ENCODE measurements around the gene ENO2. TPM values are rescaled to one million over a fixed set of nuclear protein-coding genes. Genes with fewer than 3 reads are reported as not detected.
"Not testable (repeated sequence)": the region's sequence is repeated elsewhere in the genome, so short reads cannot be mapped to it uniquely, and the experiment has no call there.

The ENO2 gene
- total RNA-seq (9.7 TPM), polyA plus RNA-seq (68.4 TPM)

- no peak for DNase-seq (ENCODE audit: extremely low spot score)
- peak within 1 kb of the TSS; percentile 61 for H3K4me3 ChIP-seq (ENCODE audit: low read depth, low read length)
- under 1% methylated on average over 68 of the region's 68 CpGs for WGBS
- no peaks in the 10 kb centered on the region for H3K4me1 ChIP-seq (ENCODE audit: insufficient read depth)
- H3K36me3 ChIP-seq (ENCODE audit: insufficient read depth), result no peaks in the 10 kb centered on the region
- H3K27ac ChIP-seq (ENCODE audit: low read depth), result peak within 1 kb of the TSS; percentile 66
Observed at GRCh38 chr12:6914246-6914946, at the start of gene ENO2. TSS of gene ENO2 (plus strand) at chr12:6914580. CDS start at chr12:6915833, 1,253 bp downstream.

GRCh38 chr12:6865307-6865706, 49.1 kb upstream of the ENO2 start:
- not testable (repeated sequence) for H3K36me3 ChIP-seq (ENCODE audit: insufficient read depth); H3K27ac ChIP-seq (ENCODE audit: low read depth); H3K4me1 ChIP-seq (ENCODE audit: insufficient read depth); DNase-seq (ENCODE audit: extremely low spot score); H3K4me3 ChIP-seq (ENCODE audit: low read depth, low read length)
- 84% methylated on average over 5 of the region's 5 CpGs for WGBS

GRCh38 chr12:6866163-6866919, 48.0 kb upstream of the ENO2 start:
- 80% methylated on average over 19 of the region's 19 CpGs for WGBS
- Histone ChIP-seq H3K36me3 (ENCODE audit: insufficient read depth) (no peaks in the 10 kb centered on the region), H3K4me1 (ENCODE audit: insufficient read depth) (no peaks in the 10 kb centered on the region), H3K27ac (ENCODE audit: low read depth) (peak overlapping the region; percentile 93), H3K4me3 (ENCODE audit: low read depth, low read length) (peak overlapping the region; percentile 35)
- DNase-seq (ENCODE audit: extremely low spot score), result no peak

- Histone ChIP-seq H3K27ac (ENCODE audit: low read depth) (peak overlapping the region; percentile 93), H3K36me3 (ENCODE audit: insufficient read depth) (no peaks in the 10 kb centered on the region), H3K4me1 (ENCODE audit: insufficient read depth) (no peaks in the 10 kb centered on the region), H3K4me3 (ENCODE audit: low read depth, low read length) (peak overlapping the region; percentile 35)
- no peak for DNase-seq (ENCODE audit: extremely low spot score)
- WGBS, result 2% methylated on average over 33 of the region's 33 CpGs
Observed at GRCh38 chr12:6866920-6867412, 47.4 kb upstream of the ENO2 start.

GRCh38 chr12:6867413-6868210, 46.8 kb upstream of the ENO2 start, which contains the start of gene TPI1:
TSS of gene TPI1 (plus strand) at chr12:6867531. CDS start at chr12:6867567, 36 bp downstream.
- Histone ChIP-seq H3K4me1 (ENCODE audit: insufficient read depth) (no peaks in the 10 kb centered on the region), H3K36me3 (ENCODE audit: insufficient read depth) (no peaks in the 10 kb centered on the region), H3K27ac (ENCODE audit: low read depth) (peak within 1 kb of the TSS; percentile 95), H3K4me3 (ENCODE audit: low read depth, low read length) (peak within 1 kb of the TSS; percentile 91)
- DNase-seq (ENCODE audit: extremely low spot score), result peak; percentile 42
- WGBS, result under 1% methylated on average over 86 of the region's 86 CpGs

- peak overlapping the region; percentile 95 for H3K27ac ChIP-seq (ENCODE audit: low read depth)
- WGBS, result 5% methylated on average over 22 of the region's 22 CpGs
- no peaks in the 10 kb centered on the region for H3K36me3 ChIP-seq (ENCODE audit: insufficient read depth)
- no peaks in the 10 kb centered on the region for H3K4me1 ChIP-seq (ENCODE audit: insufficient read depth)
- DNase-seq (ENCODE audit: extremely low spot score), result no peak
- peak overlapping the region; percentile 91 for H3K4me3 ChIP-seq (ENCODE audit: low read depth, low read length)
Observed at GRCh38 chr12:6868211-6869048, 46.0 kb upstream of the ENO2 start.

- no peaks in the 10 kb centered on the region for H3K36me3 ChIP-seq (ENCODE audit: insufficient read depth)
- WGBS, result 28% methylated on average over 12 of the region's 12 CpGs
- H3K27ac ChIP-seq (ENCODE audit: low read depth), result no peak overlapping the region
- no peak overlapping the region for H3K4me3 ChIP-seq (ENCODE audit: low read depth, low read length)
- peak; percentile 43 for DNase-seq (ENCODE audit: extremely low spot score)
- no peaks in the 10 kb centered on the region for H3K4me1 ChIP-seq (ENCODE audit: insufficient read depth)
Observed at GRCh38 chr12:6869049-6870021, 45.0 kb upstream of the ENO2 start.

GRCh38 chr12:6870304-6870703, 44.1 kb upstream of the ENO2 start:
- WGBS, result 63% methylated on average over 4 of the region's 4 CpGs
- H3K27ac ChIP-seq (ENCODE audit: low read depth); H3K4me1 ChIP-seq (ENCODE audit: insufficient read depth): not testable (repeated sequence)

GRCh38 chr12:6871052-6871957, 43.1 kb upstream of the ENO2 start:
- Histone ChIP-seq H3K27ac (ENCODE audit: low read depth) (no peak overlapping the region), H3K36me3 (ENCODE audit: insufficient read depth) (no peaks in the 10 kb centered on the region), H3K4me3 (ENCODE audit: low read depth, low read length) (no peak overlapping the region), H3K4me1 (ENCODE audit: insufficient read depth) (no peaks in the 10 kb centered on the region)
- WGBS, result 77% methylated on average over 12 of the region's 12 CpGs
- no peak for DNase-seq (ENCODE audit: extremely low spot score)

More at GRCh38 chr12:6870304-6870703, 44.1 kb upstream of the ENO2 start:
- not testable (repeated sequence) for H3K4me3 ChIP-seq (ENCODE audit: low read depth, low read length); DNase-seq (ENCODE audit: extremely low spot score); H3K36me3 ChIP-seq (ENCODE audit: insufficient read depth)

GRCh38 chr12:6872073-6873048, 42.0 kb upstream of the ENO2 start:
- Histone ChIP-seq H3K27ac (ENCODE audit: low read depth) (peak overlapping the region; percentile 60), H3K4me3 (ENCODE audit: low read depth, low read length) (peak overlapping the region; percentile 66), H3K36me3 (ENCODE audit: insufficient read depth) (no peaks in the 10 kb centered on the region), H3K4me1 (ENCODE audit: insufficient read depth) (no peaks in the 10 kb centered on the region)
- whole genome bisulfite sequencing, result 1% methylated on average over 40 of the region's 40 CpGs
- DNase-seq (ENCODE audit: extremely low spot score), result no peak

All from urinary bladder (tissue), 4 donors.